Panc1 (cell line): ENCODE results near the gene DDC.

Experiments used
- POLR2AphosphoS5 ChIP-seq: IDR thresholded peaks from 2 replicates; pipeline ENCODE4 v1.6.1; 2012; ENCODE audit warnings: mild to moderate bottlenecking, low read depth, low read length, moderate library complexity
- SIN3A ChIP-seq: IDR thresholded peaks from 2 replicates; pipeline ENCODE4 v1.6.1; 2012; ENCODE audit warnings: low read depth, mild to moderate bottlenecking, low read length, moderate library complexity, borderline replicate concordance; ENCODE audit not compliant: insufficient read depth
- TCF7L2 ChIP-seq: IDR thresholded peaks from 2 replicates; pipeline ENCODE4 v1.6.1; 2011; ENCODE audit warnings: mild to moderate bottlenecking, low read depth, low read length, inconsistent platforms
- TF ChIP-seq, protein P1 (sequence below): fragments of 450-650 bp; IDR thresholded peaks from 2 replicates; pipeline ENCODE4 v1.5.1; 2017; ENCODE audit warnings: mild to moderate bottlenecking
- TF ChIP-seq, protein P2 (sequence below), 2 experiments: IDR thresholded peaks; 2 replicates each; pipeline ENCODE4 v1.6.1; 2011 to 2012; ENCODE audit warnings: low read depth in 2 of 2, control low read depth in 1 of 2, low read length in 1 of 2, mild to moderate bottlenecking in 1 of 2, moderate library complexity in 1 of 2; ENCODE audit not compliant: insufficient read depth in 1 of 2

DNA sequence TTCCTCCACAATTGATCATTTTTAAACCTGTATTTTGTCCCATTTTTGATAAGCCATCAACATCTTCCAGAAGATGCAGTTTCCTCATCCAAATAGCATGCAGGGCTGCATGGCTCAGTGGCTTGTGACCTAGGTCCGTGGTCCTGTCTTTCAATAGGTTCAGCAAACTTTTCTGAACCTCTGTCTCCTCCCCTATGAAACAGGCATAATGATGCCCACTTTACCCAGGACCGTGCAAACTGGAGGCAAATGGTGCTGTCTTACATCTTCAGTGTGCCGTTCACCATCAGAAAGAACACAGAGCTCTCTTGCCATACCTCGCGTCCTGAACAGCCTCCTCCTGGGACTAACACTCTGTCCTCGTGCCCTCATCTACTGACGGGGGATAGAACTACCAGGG is 92.8 kb downstream of the DDC start:
- TF ChIP-seq, protein P1, sequence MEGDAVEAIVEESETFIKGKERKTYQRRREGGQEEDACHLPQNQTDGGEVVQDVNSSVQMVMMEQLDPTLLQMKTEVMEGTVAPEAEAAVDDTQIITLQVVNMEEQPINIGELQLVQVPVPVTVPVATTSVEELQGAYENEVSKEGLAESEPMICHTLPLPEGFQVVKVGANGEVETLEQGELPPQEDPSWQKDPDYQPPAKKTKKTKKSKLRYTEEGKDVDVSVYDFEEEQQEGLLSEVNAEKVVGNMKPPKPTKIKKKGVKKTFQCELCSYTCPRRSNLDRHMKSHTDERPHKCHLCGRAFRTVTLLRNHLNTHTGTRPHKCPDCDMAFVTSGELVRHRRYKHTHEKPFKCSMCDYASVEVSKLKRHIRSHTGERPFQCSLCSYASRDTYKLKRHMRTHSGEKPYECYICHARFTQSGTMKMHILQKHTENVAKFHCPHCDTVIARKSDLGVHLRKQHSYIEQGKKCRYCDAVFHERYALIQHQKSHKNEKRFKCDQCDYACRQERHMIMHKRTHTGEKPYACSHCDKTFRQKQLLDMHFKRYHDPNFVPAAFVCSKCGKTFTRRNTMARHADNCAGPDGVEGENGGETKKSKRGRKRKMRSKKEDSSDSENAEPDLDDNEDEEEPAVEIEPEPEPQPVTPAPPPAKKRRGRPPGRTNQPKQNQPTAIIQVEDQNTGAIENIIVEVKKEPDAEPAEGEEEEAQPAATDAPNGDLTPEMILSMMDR: no peak
- TF ChIP-seq, protein P2, sequence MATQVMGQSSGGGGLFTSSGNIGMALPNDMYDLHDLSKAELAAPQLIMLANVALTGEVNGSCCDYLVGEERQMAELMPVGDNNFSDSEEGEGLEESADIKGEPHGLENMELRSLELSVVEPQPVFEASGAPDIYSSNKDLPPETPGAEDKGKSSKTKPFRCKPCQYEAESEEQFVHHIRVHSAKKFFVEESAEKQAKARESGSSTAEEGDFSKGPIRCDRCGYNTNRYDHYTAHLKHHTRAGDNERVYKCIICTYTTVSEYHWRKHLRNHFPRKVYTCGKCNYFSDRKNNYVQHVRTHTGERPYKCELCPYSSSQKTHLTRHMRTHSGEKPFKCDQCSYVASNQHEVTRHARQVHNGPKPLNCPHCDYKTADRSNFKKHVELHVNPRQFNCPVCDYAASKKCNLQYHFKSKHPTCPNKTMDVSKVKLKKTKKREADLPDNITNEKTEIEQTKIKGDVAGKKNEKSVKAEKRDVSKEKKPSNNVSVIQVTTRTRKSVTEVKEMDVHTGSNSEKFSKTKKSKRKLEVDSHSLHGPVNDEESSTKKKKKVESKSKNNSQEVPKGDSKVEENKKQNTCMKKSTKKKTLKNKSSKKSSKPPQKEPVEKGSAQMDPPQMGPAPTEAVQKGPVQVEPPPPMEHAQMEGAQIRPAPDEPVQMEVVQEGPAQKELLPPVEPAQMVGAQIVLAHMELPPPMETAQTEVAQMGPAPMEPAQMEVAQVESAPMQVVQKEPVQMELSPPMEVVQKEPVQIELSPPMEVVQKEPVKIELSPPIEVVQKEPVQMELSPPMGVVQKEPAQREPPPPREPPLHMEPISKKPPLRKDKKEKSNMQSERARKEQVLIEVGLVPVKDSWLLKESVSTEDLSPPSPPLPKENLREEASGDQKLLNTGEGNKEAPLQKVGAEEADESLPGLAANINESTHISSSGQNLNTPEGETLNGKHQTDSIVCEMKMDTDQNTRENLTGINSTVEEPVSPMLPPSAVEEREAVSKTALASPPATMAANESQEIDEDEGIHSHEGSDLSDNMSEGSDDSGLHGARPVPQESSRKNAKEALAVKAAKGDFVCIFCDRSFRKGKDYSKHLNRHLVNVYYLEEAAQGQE (IDR thresholded peaks at IDR 0.05; ENCODE audit: insufficient read depth in 1 of 2, low read depth in 2 of 2, low read length in 1 of 2): no peak
- TF ChIP-seq SIN3A: no peak
- TF ChIP-seq POLR2AphosphoS5: no peak
- TF ChIP-seq TCF7L2: no peak
